Liver (tissue), 9 donors: ENCODE results near the gene FBXW4. TPM values are rescaled to one million over a fixed set of nuclear protein-coding genes. Genes with fewer than 3 reads are reported as not detected.

Source experiments
- DNase-seq: peaks from one replicate; pipeline ENCODE4 v3.0.0-alpha.2; 2017; ENCODE audit warnings: low spot score
- H3K27ac ChIP-seq, 2 donors: one replicate each; pipeline ENCODE4 v1.7.0; 2013; ENCODE audit warnings: inconsistent platforms in 2 of 2, low read length in 2 of 2, control low read depth in 1 of 2, low read depth in 1 of 2, mild to moderate bottlenecking in 1 of 2
- H3K27me3 ChIP-seq, 4 donors: one replicate each; pipeline versions ENCODE4 v1.6.1 to v1.7.0; 2013; ENCODE audit warnings: low read length in 3 of 4, inconsistent platforms in 1 of 4, mild to moderate bottlenecking in 1 of 4, moderate library complexity in 1 of 4; ENCODE audit not compliant: control insufficient read depth in 4 of 4, insufficient read depth in 4 of 4
- H3K36me3 ChIP-seq, 4 donors: one replicate each; pipeline versions ENCODE4 v1.6.1 to v1.7.0; 2013; ENCODE audit warnings: low read length in 3 of 4, mild to moderate bottlenecking in 3 of 4, low read depth in 1 of 4, moderate library complexity in 1 of 4; ENCODE audit not compliant: control insufficient read depth in 4 of 4, insufficient read depth in 3 of 4
- H3K4me1 ChIP-seq, 4 donors: one replicate each; pipeline versions ENCODE4 v1.6.1 to v1.7.0; 2013; ENCODE audit warnings: low read length in 3 of 4, mild to moderate bottlenecking in 3 of 4, moderate library complexity in 1 of 4; ENCODE audit not compliant: control insufficient read depth in 4 of 4, insufficient read depth in 4 of 4
- H3K4me3 ChIP-seq, 3 donors: one replicate each; pipeline versions ENCODE4 v1.6.1 to v1.7.0; 2013; ENCODE audit warnings: low read length in 3 of 3, control low read depth in 1 of 3, low read depth in 1 of 3, mild to moderate bottlenecking in 1 of 3
- H3K9ac ChIP-seq, 2 donors: one replicate each; pipeline ENCODE4 v1.7.0; 2013; ENCODE audit warnings: low read length in 2 of 2, mild to moderate bottlenecking in 2 of 2, moderate library complexity in 2 of 2, control low read depth in 1 of 2, low read depth in 1 of 2
- H3K9me3 ChIP-seq, 4 donors: one replicate each; pipeline versions ENCODE4 v1.6.1 to v1.7.0; 2013; ENCODE audit warnings: low read length in 3 of 4; ENCODE audit not compliant: control insufficient read depth in 4 of 4
- ATF3 ChIP-seq: IDR thresholded peaks from 2 replicates; pipeline ENCODE4 v1.6.1; 2016; ENCODE audit warnings: antibody characterized with exemption
- CTCF ChIP-seq: fragments of 150-350 bp; IDR thresholded peaks from 2 replicates; pipeline ENCODE4 v1.5.1; 2017; ENCODE audit warnings: improper control_type of control experiment, low read depth, low read length; ENCODE audit not compliant: missing input control
- EGR1 ChIP-seq, 2 donors: IDR thresholded peaks; 2 replicates each; pipeline ENCODE4 v1.6.1; 2016 to 2018; ENCODE audit warnings: antibody characterized with exemption in 2 of 2, low read depth in 2 of 2
- FOXA1 ChIP-seq: IDR thresholded peaks from 2 replicates; pipeline ENCODE4 v1.6.1; 2016; ENCODE audit warnings: antibody characterized with exemption
- FOXA2 ChIP-seq: IDR thresholded peaks from 2 replicates; pipeline ENCODE4 v1.6.1; 2016; ENCODE audit warnings: antibody characterized with exemption
- HNF4A ChIP-seq, 2 donors: conservative IDR thresholded peaks; 2 replicates each; pipeline ENCODE4 v1.6.1; 2016; ENCODE audit warnings: antibody characterized with exemption in 2 of 2, mild to moderate bottlenecking in 2 of 2
- HNF4G ChIP-seq: IDR thresholded peaks from 2 replicates; pipeline ENCODE4 v1.6.1; 2016; ENCODE audit warnings: antibody characterized with exemption
- NR2F2 ChIP-seq: IDR thresholded peaks from 2 replicates; pipeline ENCODE4 v1.6.1; 2016; ENCODE audit warnings: antibody characterized with exemption
- RAD21 ChIP-seq, 2 donors: IDR thresholded peaks; 2 replicates each; pipeline ENCODE4 v1.6.1; 2016; ENCODE audit warnings: antibody characterized with exemption in 2 of 2, mild to moderate bottlenecking in 2 of 2
- RXRA ChIP-seq, 2 donors: IDR thresholded peaks; 2 replicates each; pipeline ENCODE4 v1.6.1; 2017 to 2018; ENCODE audit warnings: antibody characterized with exemption in 2 of 2, mild to moderate bottlenecking in 1 of 2
- SP1 ChIP-seq: IDR thresholded peaks from 2 replicates; pipeline ENCODE4 v1.6.1; 2018; ENCODE audit warnings: antibody characterized with exemption, mild to moderate bottlenecking
- TAF1 ChIP-seq: conservative IDR thresholded peaks from 2 replicates; pipeline ENCODE4 v1.6.1; 2016; ENCODE audit warnings: antibody characterized with exemption, mild to moderate bottlenecking
- WGBS: extraction: QIAGEN DNeasy Blood & Tissue Kit; methylation state at CpG from one replicate; pipeline ENCODE4 v1.1.7; 2013; 5-methylcytosine and 5-hydroxymethylcytosine counted together
- polyA plus RNA-seq, 2 donors: library from polyadenylated mRNA; stranded (reverse) in 1 of 2; unstranded in 1 of 2; fragments of 200-250 nt in 1 of 2; fragments of >200 nt in 1 of 2; fragmentation: Nextera tagmentation in 1 of 2; extraction: Ambion mirVana in 1 of 2; gene quantifications; one replicate each; pipeline versions ENCODE4 v1.2.1 to v1.2.3, GENCODE V29; 2013 to 2015
- total RNA-seq, 2 donors: library from RNA; depleted of rRNA; stranded (reverse); fragments of >200 nt; gene quantifications; one replicate each; pipeline ENCODE4 v1.2.3, GENCODE V29; 2014
- TF ChIP-seq, protein P1 (sequence below): IDR thresholded peaks from 2 replicates; pipeline ENCODE4 v1.6.1; 2016; ENCODE audit warnings: antibody characterized with exemption, mild to moderate bottlenecking
- TF ChIP-seq, protein P2 (sequence below): IDR thresholded peaks from 2 replicates; pipeline ENCODE4 v1.6.1; 2016; ENCODE audit warnings: antibody characterized with exemption
- donor health status: healthy.
- donor health status: healthy.
- donor health status: healthy.
- donor health status: healthy.
- donor health status: healthy.

FBXW4 gene
- total and polyA plus RNA-seq, 4 donors, result 5.4 to 54.1 (median 20.5) TPM

DNA sequence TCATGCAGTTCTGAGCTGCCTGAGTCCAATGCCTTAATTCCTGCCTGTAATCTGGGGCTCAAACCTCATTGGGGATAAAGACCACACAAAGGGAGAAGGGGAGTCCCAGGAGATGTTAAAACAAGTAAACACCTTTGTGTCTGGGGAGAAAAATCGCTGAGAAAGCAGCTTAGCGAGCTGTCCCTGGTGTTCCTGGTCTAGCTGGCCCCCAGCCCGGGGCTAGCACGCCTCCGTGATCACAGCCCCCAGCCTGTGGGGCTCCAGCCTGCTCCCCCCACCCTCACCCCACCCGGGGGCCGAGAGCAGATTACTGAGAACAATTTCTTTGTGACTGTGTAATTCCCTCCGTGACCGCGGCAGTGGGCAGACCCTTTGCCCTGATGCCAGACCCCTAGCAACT lies 82.1 kb downstream of the FBXW4 start:
- TF ChIP-seq NR2F2, result no peak
- no peak for TF ChIP-seq TAF1
- no peak for TF ChIP-seq HNF4G
- no peak for TF ChIP-seq FOXA2
- TF ChIP-seq, protein P1, sequence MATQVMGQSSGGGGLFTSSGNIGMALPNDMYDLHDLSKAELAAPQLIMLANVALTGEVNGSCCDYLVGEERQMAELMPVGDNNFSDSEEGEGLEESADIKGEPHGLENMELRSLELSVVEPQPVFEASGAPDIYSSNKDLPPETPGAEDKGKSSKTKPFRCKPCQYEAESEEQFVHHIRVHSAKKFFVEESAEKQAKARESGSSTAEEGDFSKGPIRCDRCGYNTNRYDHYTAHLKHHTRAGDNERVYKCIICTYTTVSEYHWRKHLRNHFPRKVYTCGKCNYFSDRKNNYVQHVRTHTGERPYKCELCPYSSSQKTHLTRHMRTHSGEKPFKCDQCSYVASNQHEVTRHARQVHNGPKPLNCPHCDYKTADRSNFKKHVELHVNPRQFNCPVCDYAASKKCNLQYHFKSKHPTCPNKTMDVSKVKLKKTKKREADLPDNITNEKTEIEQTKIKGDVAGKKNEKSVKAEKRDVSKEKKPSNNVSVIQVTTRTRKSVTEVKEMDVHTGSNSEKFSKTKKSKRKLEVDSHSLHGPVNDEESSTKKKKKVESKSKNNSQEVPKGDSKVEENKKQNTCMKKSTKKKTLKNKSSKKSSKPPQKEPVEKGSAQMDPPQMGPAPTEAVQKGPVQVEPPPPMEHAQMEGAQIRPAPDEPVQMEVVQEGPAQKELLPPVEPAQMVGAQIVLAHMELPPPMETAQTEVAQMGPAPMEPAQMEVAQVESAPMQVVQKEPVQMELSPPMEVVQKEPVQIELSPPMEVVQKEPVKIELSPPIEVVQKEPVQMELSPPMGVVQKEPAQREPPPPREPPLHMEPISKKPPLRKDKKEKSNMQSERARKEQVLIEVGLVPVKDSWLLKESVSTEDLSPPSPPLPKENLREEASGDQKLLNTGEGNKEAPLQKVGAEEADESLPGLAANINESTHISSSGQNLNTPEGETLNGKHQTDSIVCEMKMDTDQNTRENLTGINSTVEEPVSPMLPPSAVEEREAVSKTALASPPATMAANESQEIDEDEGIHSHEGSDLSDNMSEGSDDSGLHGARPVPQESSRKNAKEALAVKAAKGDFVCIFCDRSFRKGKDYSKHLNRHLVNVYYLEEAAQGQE, result no peak
- TF ChIP-seq EGR1 (IDR thresholded peaks at IDR 0.05; ENCODE audit: low read depth in 2 of 2), result no peak
- TF ChIP-seq CTCF, result no peak
- no peak for TF ChIP-seq RXRA (IDR thresholded peaks at IDR 0.05)
- no peak for TF ChIP-seq RAD21 (IDR thresholded peaks at IDR 0.05)
- TF ChIP-seq SP1, result no peak
- no peak for TF ChIP-seq HNF4A (conservative IDR thresholded peaks at IDR 0.05)
- no peaks in the 10 kb centered on the region for H3K9me3 ChIP-seq
- WGBS, result 90% methylated on average over 10 of the region's 10 CpGs
- DNase-seq, result no peak
- no peak overlapping the region for H3K27ac ChIP-seq
- H3K36me3 ChIP-seq, result peaks cover 2 to 43% (median 26%) of the 10 kb centered on the region in 4 donors
- no peak overlapping the region for H3K9ac ChIP-seq
- no peaks in the 10 kb centered on the region for H3K4me1 ChIP-seq
- H3K27me3 ChIP-seq, result no peaks in the 10 kb centered on the region
- no peak overlapping the region for H3K4me3 ChIP-seq

- WGBS, result 96% methylated on average over 6 of the region's 6 CpGs
- Histone ChIP-seq H3K27ac (no peak overlapping the region), H3K9ac (no peak overlapping the region), H3K36me3 (peaks cover 2 to 44% (median 28%) of the 10 kb centered on the region in 4 donors), H3K9me3 (no peaks in the 10 kb centered on the region), H3K4me1 (no peaks in the 10 kb centered on the region), H3K4me3 (no peak overlapping the region), H3K27me3 (no peaks in the 10 kb centered on the region)
- DNase-seq, result no peak
- TF ChIP-seq ATF3 (no peak), SP1 (no peak), FOXA1 (no peak), CTCF (no peak), EGR1 (IDR thresholded peaks at IDR 0.05; ENCODE audit: low read depth in 2 of 2) (no peak), RXRA (IDR thresholded peaks at IDR 0.05) (no peak), HNF4G (no peak), HNF4A (conservative IDR thresholded peaks at IDR 0.05) (no peak)
- TF ChIP-seq, protein P2, sequence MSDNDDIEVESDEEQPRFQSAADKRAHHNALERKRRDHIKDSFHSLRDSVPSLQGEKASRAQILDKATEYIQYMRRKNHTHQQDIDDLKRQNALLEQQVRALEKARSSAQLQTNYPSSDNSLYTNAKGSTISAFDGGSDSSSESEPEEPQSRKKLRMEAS, result no peak
Measured at GRCh38 chr10:101612086-101612485, 82.9 kb downstream of the FBXW4 start.
